IMR-90 (cell line): ENCODE results near the gene PMS2. TPM values are rescaled to one million over a fixed set of nuclear protein-coding genes. Genes with fewer than 3 reads are reported as not detected.
A peak's percentile ranks its signal among the peaks of the same experiment; 100 is the strongest.
"Not testable (repeated sequence)": the region's sequence is repeated elsewhere in the genome, so short reads cannot be mapped to it uniquely, and the experiment has no call there.

Source experiments
- ATAC-seq: fragments of 200-7000 bp; cut with Tn5 transposase; 2 replicates; pipeline ENCODE4 v1.9.1; 2020; ENCODE audit warnings: low read depth, mild to moderate bottlenecking, moderate library complexity
- BruUV-seq: library from RNA; stranded (reverse); fragments of 400-500 nt; replicated peaks from 2 replicates; lab custom pipeline; 2021; lab: Mats Ljungman, UMichigan
- CTCF ChIA-PET: fragments of 300-600 bp; formaldehyde crosslinking; extraction: SDS; loops from one replicate; lab custom pipeline; 2021; ENCODE audit warnings: antibody characterized with exemption; lab: Yijun Ruan, JAX
- POLR2A ChIA-PET: fragments of 300-600 bp; sonication (Branson Sonifier 250); formaldehyde crosslinking; loops from one replicate; lab custom pipeline; 2022; ENCODE audit warnings: antibody characterized with exemption; ENCODE audit not compliant: unreplicated experiment; lab: Charles Lee
- DNase-seq: peaks from one replicate; pipeline ENCODE4 v3.0.0; 2013
- H2AFZ ChIP-seq: replicated peaks from 2 replicates; pipeline ENCODE3; 2013; ENCODE audit warnings: low read length, mild to moderate bottlenecking; ENCODE audit not compliant: poor library complexity
- H2AK5ac ChIP-seq: 2 replicates; pipeline ENCODE4 v1.6.1; 2013; ENCODE audit warnings: low read depth, low read length, inconsistent platforms
- H2AK9ac ChIP-seq: replicated peaks from 2 replicates; pipeline ENCODE3; 2013; ENCODE audit warnings: mild to moderate bottlenecking, low read depth, low read length, moderate library complexity; ENCODE audit not compliant: poor library complexity
- H2BK120ac ChIP-seq: 2 replicates; pipeline ENCODE4 v1.6.1; 2013; ENCODE audit warnings: low read depth, low read length, inconsistent platforms
- H2BK15ac ChIP-seq: 3 replicates; pipeline ENCODE4 v1.6.1; 2013; ENCODE audit warnings: low read depth, low read length, inconsistent platforms
- H2BK20ac ChIP-seq: 2 replicates; pipeline ENCODE4 v1.6.1; 2013; ENCODE audit warnings: low read depth, mild to moderate bottlenecking, inconsistent platforms, low read length, moderate library complexity
- H2BK5ac ChIP-seq: 2 replicates; pipeline ENCODE4 v1.6.1; 2013; ENCODE audit warnings: mild to moderate bottlenecking, low read depth, low read length, inconsistent platforms; ENCODE audit not compliant: poor library complexity, severe bottlenecking
- H3K14ac ChIP-seq: replicated peaks from 2 replicates; pipeline ENCODE4 v1.6.1; 2013; ENCODE audit warnings: low read depth, low read length, inconsistent platforms
- H3K18ac ChIP-seq: 2 replicates; pipeline ENCODE4 v1.6.1; 2013; ENCODE audit warnings: low read depth, low read length, control low read depth
- H3K23ac ChIP-seq: 2 replicates; pipeline ENCODE4 v1.6.1; 2013; ENCODE audit warnings: low read depth, low read length, inconsistent platforms
- H3K27ac ChIP-seq: 2 replicates; pipeline ENCODE4 v1.5.1; 2013; ENCODE audit warnings: mild to moderate bottlenecking, control low read depth, low read length; ENCODE audit not compliant: insufficient read depth
- H3K27me3 ChIP-seq: 2 replicates; pipeline ENCODE4 v1.6.1; 2013; ENCODE audit warnings: low read length; ENCODE audit not compliant: control insufficient read depth, insufficient read depth
- H3K36me3 ChIP-seq: 2 replicates; pipeline ENCODE4 v1.6.1; 2013; ENCODE audit warnings: low read length, mixed read lengths; ENCODE audit not compliant: control insufficient read depth, insufficient read depth
- H3K4ac ChIP-seq: 2 replicates; pipeline ENCODE4 v1.6.1; 2013; ENCODE audit warnings: low read depth, low read length, inconsistent platforms
- H3K4me1 ChIP-seq: 2 replicates; pipeline ENCODE4 v1.6.1; 2013; ENCODE audit warnings: low read length, mixed read lengths; ENCODE audit not compliant: control insufficient read depth, insufficient read depth
- H3K4me2 ChIP-seq: 2 replicates; pipeline ENCODE4 v1.6.1; 2013; ENCODE audit warnings: low read depth, mild to moderate bottlenecking, control low read depth, low read length, moderate library complexity
- H3K4me3 ChIP-seq: 2 replicates; pipeline ENCODE4 v1.5.1; 2013; ENCODE audit warnings: low read depth, mild to moderate bottlenecking, control low read depth, low read length, moderate library complexity; ENCODE audit not compliant: insufficient read depth
- H3K56ac ChIP-seq: 2 replicates; pipeline ENCODE4 v1.6.1; 2013; ENCODE audit warnings: low read length, inconsistent platforms; ENCODE audit not compliant: insufficient read depth; ENCODE audit errors: extremely low read depth
- H3K79me1 ChIP-seq, 2 experiments: 2 replicates each; pipeline ENCODE4 v1.6.1; 2013; ENCODE audit warnings: low read length in 2 of 2, inconsistent platforms in 1 of 2, low read depth in 1 of 2
- H3K9ac ChIP-seq: 2 replicates; pipeline ENCODE4 v1.6.1; 2013; ENCODE audit warnings: low read depth, low read length, control low read depth
- H3K9me1 ChIP-seq: 2 replicates; pipeline ENCODE4 v1.6.1; 2013; ENCODE audit warnings: low read length, inconsistent platforms; ENCODE audit not compliant: insufficient read depth
- H3K9me3 ChIP-seq: 2 replicates; pipeline ENCODE4 v1.6.1; 2013; ENCODE audit warnings: low read length; ENCODE audit not compliant: control insufficient read depth, insufficient read depth
- H4K20me1 ChIP-seq: 2 replicates; pipeline ENCODE4 v1.6.1; 2013; ENCODE audit warnings: low read length, inconsistent platforms; ENCODE audit not compliant: insufficient read depth
- H4K5ac ChIP-seq: 2 replicates; pipeline ENCODE4 v1.6.1; 2013; ENCODE audit warnings: mild to moderate bottlenecking, low read depth, low read length, control low read depth
- H4K8ac ChIP-seq, 2 experiments: 2 replicates each; pipeline ENCODE4 v1.6.1; 2013; ENCODE audit warnings: low read depth in 2 of 2, low read length in 2 of 2, control low read depth in 1 of 2, inconsistent platforms in 1 of 2
- H4K91ac ChIP-seq: 2 replicates; pipeline ENCODE4 v1.6.1; 2013; ENCODE audit warnings: low read depth, low read length, inconsistent platforms; ENCODE audit not compliant: insufficient read depth
- WGBS, 2 experiments: methylation state at CpG; one replicate each; pipeline versions ENCODE4 v1.1.5 to v1.1.7; 2013; ENCODE audit warnings: missing lambda C conversion rate in 2 of 2; ENCODE audit not compliant: insufficient read length in 1 of 2; ENCODE audit errors: extremely low coverage in 2 of 2; 5-methylcytosine and 5-hydroxymethylcytosine counted together
- dilution Hi-C: fragments of 300-500 bp; cut with HindIII; formaldehyde crosslinking; loops from one replicate; pipeline ENCODE4 v1.14.3; 2018; ENCODE audit warnings: low sequenced_read_pairs; ENCODE audit not compliant: unreplicated experiment
- in situ Hi-C: fragments of 300-500 bp; cut with MboI; formaldehyde crosslinking; loops from 3 replicates; pipeline ENCODE4 v1.14.3; 2019; ENCODE audit warnings: low sequenced_read_pairs, inconsistent platforms, mixed read lengths
- intact Hi-C: fragments of 100-400 bp; cut with micrococcal nuclease; formaldehyde crosslinking; loops from 2 replicates; pipeline ENCODE4 v1.10.0; 2022
- polyA plus RNA-seq, 3 experiments: library from polyadenylated mRNA; depleted of rRNA; stranded (reverse); fragments of >200 nt; gene quantifications; 2 replicates each; pipeline ENCODE4 v1.2.3, GENCODE V29; 2012; ENCODE audit warnings: low replicate concordance in 1 of 3
- total RNA-seq: library from RNA; depleted of rRNA; stranded (reverse); fragments of >200 nt; gene quantifications from 2 replicates; pipeline ENCODE4 v1.2.3, GENCODE V29; 2012

Gene PMS2
- total and polyA plus RNA-seq, 2 of the 4 experiments (the other 2 are of a cell fraction): 6.8 to 14.3 TPM

DNA sequence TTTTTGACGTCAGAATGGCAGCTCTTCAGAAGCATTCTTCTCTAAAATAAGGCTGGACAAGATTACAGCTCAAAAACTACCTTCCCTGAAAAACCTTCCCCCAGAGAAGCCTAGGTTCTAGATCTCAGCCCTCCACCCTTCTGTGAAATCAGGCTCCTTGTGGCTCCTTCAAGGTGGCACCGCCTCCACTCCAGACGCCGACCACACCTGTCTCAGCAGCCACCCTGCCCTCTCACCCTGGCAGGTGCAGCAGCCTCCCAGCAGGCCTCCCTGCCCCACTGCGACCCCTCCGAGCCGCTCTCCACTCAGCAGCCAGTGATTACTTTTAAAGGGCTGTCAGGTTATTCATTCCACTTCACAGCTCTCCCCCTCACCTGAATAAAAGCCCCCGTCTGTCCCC, 35.3 kb downstream of the PMS2 start:
- H3K18ac ChIP-seq, H3K36me3 ChIP-seq, intact Hi-C loops, H3K9ac ChIP-seq, H2AK5ac ChIP-seq, H3K27ac ChIP-seq, H3K4me3 ChIP-seq, H4K8ac ChIP-seq, POLR2A ChIA-PET, H3K79me1 ChIP-seq, H2AK9ac ChIP-seq, H4K91ac ChIP-seq, in situ Hi-C loops, H3K4me1 ChIP-seq, CTCF ChIA-PET, H2BK120ac ChIP-seq, H3K4me2 ChIP-seq, H3K23ac ChIP-seq, H3K9me3 ChIP-seq, H2BK20ac ChIP-seq, DNase-seq, H3K27me3 ChIP-seq, dilution Hi-C loops, ATAC-seq, H4K5ac ChIP-seq, H2BK15ac ChIP-seq, H3K4ac ChIP-seq, H2BK5ac ChIP-seq, BruUV-seq, H3K14ac ChIP-seq, H2AFZ ChIP-seq, H3K56ac ChIP-seq, H4K20me1 ChIP-seq, H3K9me1 ChIP-seq: not testable (repeated sequence)
- WGBS, 2 experiments: no CpG with 5 or more reads among the region's 8 CpGs

DNA sequence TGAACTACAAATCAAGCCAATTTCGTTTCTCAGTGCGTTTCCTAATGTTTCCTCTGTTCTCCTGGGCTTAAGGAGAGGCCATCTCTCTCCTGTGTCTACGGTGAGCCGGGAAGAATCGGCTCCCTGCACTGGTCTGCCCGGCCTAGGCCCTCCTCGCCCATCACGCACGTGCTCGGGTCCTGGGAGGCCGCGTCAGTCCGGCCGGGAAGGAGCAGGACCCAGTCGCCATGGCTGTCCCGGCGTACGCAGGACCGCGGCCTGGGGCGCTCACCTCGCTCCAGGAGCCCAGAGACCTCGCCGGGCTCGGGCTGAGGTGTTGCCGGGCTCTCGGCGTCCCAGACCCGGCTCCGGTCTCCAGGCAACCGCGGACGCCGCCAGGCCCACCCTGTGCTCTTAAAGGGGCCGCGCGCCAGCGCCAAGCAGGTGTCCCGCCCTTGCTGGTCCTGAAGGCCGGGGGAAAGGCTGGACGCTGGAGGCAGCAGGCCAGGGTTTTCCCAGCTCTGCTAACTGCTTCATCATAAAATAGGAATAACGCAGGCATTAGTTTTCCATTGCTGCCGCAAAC, 38.4 kb downstream of the PMS2 start, which contains the start of gene RSPH10B:
Gene RSPH10B, minus strand, starts transcription at position 343 of the 565 bp plus-strand sequence. CDS start 3,573 bp downstream, outside the sequence.
- H3K79me1 ChIP-seq, H3K4me1 ChIP-seq, H3K36me3 ChIP-seq, H2BK5ac ChIP-seq, H3K9me1 ChIP-seq, H2BK120ac ChIP-seq, H4K91ac ChIP-seq, H3K27ac ChIP-seq, H3K14ac ChIP-seq, dilution Hi-C loops, in situ Hi-C loops, H2AK9ac ChIP-seq, H2AFZ ChIP-seq, H4K20me1 ChIP-seq, H2BK15ac ChIP-seq, H3K18ac ChIP-seq, H3K4me3 ChIP-seq, H3K56ac ChIP-seq, POLR2A ChIA-PET, BruUV-seq, H3K9me3 ChIP-seq, intact Hi-C loops, H2BK20ac ChIP-seq, H3K4me2 ChIP-seq, H3K27me3 ChIP-seq, H4K8ac ChIP-seq, H3K9ac ChIP-seq, H2AK5ac ChIP-seq, CTCF ChIA-PET, H3K4ac ChIP-seq, DNase-seq, H3K23ac ChIP-seq, H4K5ac ChIP-seq: not testable (repeated sequence)
- ATAC-seq: peak; percentile 82
- no CpG with 5 or more reads among the region's 43 CpGs for WGBS, 2 experiments
